K562 (cell line): Measurements from ENCODE around the gene CNKSR3. TPM values are rescaled to one million over a fixed set of nuclear protein-coding genes. Genes with fewer than 3 reads are reported as not detected.

Experiments
- ATAC-seq: fragments of 200-7000 bp; cut with Tn5 transposase; 3 replicates; pipeline ENCODE4 v1.9.1; 2020; ENCODE audit warnings: moderate library complexity
- BruUV-seq: library from RNA; stranded (reverse); fragments of 400-500 nt; replicated peaks from 2 replicates; lab custom pipeline; 2021; lab: Mats Ljungman, UMichigan
- CTCF ChIA-PET: fragments of 300-600 bp; formaldehyde crosslinking; extraction: SDS; loops from one replicate; lab custom pipeline; 2021; ENCODE audit warnings: low intra/inter-chr PET ratio; lab: Yijun Ruan, JAX
- POLR2A ChIA-PET: fragments of 300-600, 350-650 bp; sonication (Branson Sonifier 250); formaldehyde crosslinking; extraction: SDS; loops from one replicate; lab custom pipeline; 2021; ENCODE audit warnings: antibody characterized with exemption, inconsistent platforms; lab: Yijun Ruan, JAX
- DNase-seq, 4 experiments: peaks; one replicate each; pipeline versions ENCODE4 v3.0.0 to v3.0.0-alpha.2; 2011 to 2018; ENCODE audit warnings: low spot score in 3 of 4, mixed read lengths in 3 of 4; ENCODE audit errors: extremely low read depth in 1 of 4
- FAIRE-seq: peaks from 2 replicates; lab custom pipeline; 2011; peaks lifted over from hg19 to GRCh38; lab: Jason Lieb, UNC
- H2AFZ ChIP-seq: 2 replicates; pipeline ENCODE4 v1.6.0; 2011; ENCODE audit warnings: low read depth, low read length, control low read depth, inconsistent platforms
- H3K27ac ChIP-seq: fragments of 200-600 bp; 3 replicates; pipeline ENCODE4 v1.8.0; 2011; ENCODE audit warnings: low read depth, mild to moderate bottlenecking, control low read depth, inconsistent platforms, low read length, moderate library complexity, mixed read lengths; ENCODE audit errors: extremely low read depth
- H3K27me3 ChIP-seq, 2 experiments: fragments of 300-600 bp in 1 of 2; 2 replicates in 1 of 2; 3 replicates in 1 of 2; pipeline versions ENCODE4 v1.6.0 to v1.8.0; 2011; ENCODE audit warnings: inconsistent platforms in 2 of 2, low read length in 2 of 2, mild to moderate bottlenecking in 1 of 2, mixed read lengths in 1 of 2, moderate library complexity in 1 of 2; ENCODE audit not compliant: control insufficient read depth in 2 of 2, insufficient read depth in 2 of 2
- H3K36me3 ChIP-seq: fragments of 300-600 bp; 3 replicates; pipeline ENCODE4 v1.8.0; 2011; ENCODE audit warnings: mild to moderate bottlenecking, low read length, inconsistent platforms; ENCODE audit not compliant: control insufficient read depth, insufficient read depth
- H3K4me1 ChIP-seq, 2 experiments: fragments of 200-600 bp in 1 of 2; replicated peaks in 1 of 2; 2 replicates in 1 of 2; 3 replicates in 1 of 2; pipeline versions ENCODE4 v1.5.1 to v1.8.0; 2011; ENCODE audit warnings: inconsistent platforms in 2 of 2, low read length in 2 of 2, mild to moderate bottlenecking in 1 of 2, mixed read lengths in 1 of 2, moderate library complexity in 1 of 2; ENCODE audit not compliant: control insufficient read depth in 2 of 2, insufficient read depth in 2 of 2
- H3K4me2 ChIP-seq: 2 replicates; pipeline ENCODE4 v1.6.1; 2011; ENCODE audit warnings: low read length, control low read depth, inconsistent platforms, mixed read lengths; ENCODE audit not compliant: insufficient read depth
- H3K4me3 ChIP-seq: fragments of 200-600 bp; sonication (generic), shearing (Covaris generic); 2 replicates; pipeline ENCODE4 v1.5.1; 2016; ENCODE audit warnings: control low read depth, inconsistent platforms
- H3K79me2 ChIP-seq: fragments of 200-600 bp; 3 replicates; pipeline ENCODE4 v1.8.0; 2011; ENCODE audit warnings: low read length, inconsistent platforms; ENCODE audit not compliant: control insufficient read depth, insufficient read depth
- H3K9ac ChIP-seq, 2 experiments: 2 replicates each; pipeline versions ENCODE4 v1.6.0 to v1.6.1; 2011; ENCODE audit warnings: low read depth in 2 of 2, low read length in 2 of 2, control low read depth in 1 of 2, inconsistent platforms in 1 of 2, mild to moderate bottlenecking in 1 of 2, mixed read lengths in 1 of 2; ENCODE audit not compliant: insufficient read depth in 1 of 2
- H3K9me1 ChIP-seq: one replicate; pipeline ENCODE4 v1.6.0; 2011; ENCODE audit warnings: inconsistent platforms, mild to moderate bottlenecking, low read length, moderate library complexity; ENCODE audit not compliant: control insufficient read depth, insufficient read depth
- H3K9me3 ChIP-seq: replicated peaks from 2 replicates; pipeline ENCODE4 v1.5.1; 2011; ENCODE audit warnings: low read depth, low read length, inconsistent platforms; ENCODE audit not compliant: control insufficient read depth, insufficient read depth
- H4K20me1 ChIP-seq: replicated peaks from 2 replicates; pipeline ENCODE4 v1.6.1; 2011; ENCODE audit warnings: low read length, inconsistent platforms, mixed read lengths; ENCODE audit not compliant: control insufficient read depth, insufficient read depth
- BDP1 ChIP-seq: IDR thresholded peaks from 3 replicates; pipeline ENCODE4 v1.6.1; 2011; ENCODE audit not compliant: insufficient read length, insufficient read depth
- HOXB6 ChIP-seq: fragments of 250-450 bp; sonication (Bioruptor Pico); IDR thresholded peaks from 2 replicates; pipeline ENCODE4 v1.5.1; 2022; ENCODE audit warnings: mild to moderate bottlenecking, borderline replicate concordance
- KAT7 ChIP-seq: sonication (generic); formaldehyde crosslinking; IDR thresholded peaks from 2 replicates; pipeline ENCODE4 v1.8.0; 2022; ENCODE audit warnings: missing genetic modification reagents, mild to moderate bottlenecking, borderline replicate concordance
- KDM1A ChIP-seq, 2 experiments: fragments of 450-650 bp; IDR thresholded peaks; 2 replicates each; pipeline ENCODE4 v1.6.1; 2016; ENCODE audit warnings: mild to moderate bottlenecking in 2 of 2
- MEF2A ChIP-seq: IDR thresholded peaks from 2 replicates; pipeline ENCODE4 v1.6.1; 2011; ENCODE audit warnings: low read depth, mild to moderate bottlenecking, low read length, moderate library complexity; ENCODE audit not compliant: control insufficient read depth
- TRIM24 ChIP-seq, 2 experiments: fragments of 450-650 bp; IDR thresholded peaks; 2 replicates each; pipeline ENCODE4 v1.6.1; 2016
- ZKSCAN1 ChIP-seq: fragments of 150-350 bp; IDR thresholded peaks from 2 replicates; pipeline ENCODE4 v1.6.1; 2016; ENCODE audit warnings: low read depth, low read length
- ZNF830 ChIP-seq: fragments of 250-450 bp; sonication (Bioruptor Pico); IDR thresholded peaks from 2 replicates; pipeline ENCODE4 v1.5.0; 2021; ENCODE audit warnings: mild to moderate bottlenecking
- WGBS: fragments of 100-300 bp; shearing (Covaris generic); methylation state at CpG from one replicate; pipeline ENCODE4 v1.1.6; 2016; ENCODE audit warnings: low coverage, mixed read lengths; ENCODE audit not compliant: insufficient coverage; ENCODE audit errors: missing lambda C conversion rate; 5-methylcytosine and 5-hydroxymethylcytosine counted together
- in situ Hi-C: fragments of 300-500 bp; cut with MboI; formaldehyde crosslinking; loops from 4 replicates; pipeline ENCODE4 v1.15.0; 2018; ENCODE audit warnings: inconsistent platforms, mixed read lengths
- intact Hi-C: fragments of 100-400 bp; cut with micrococcal nuclease; formaldehyde crosslinking; loops from 2 replicates; pipeline ENCODE4 v1.14.2; 2022
- polyA plus RNA-seq, 8 experiments: library from polyadenylated mRNA; depleted of rRNA in 4 of 8; stranded (reverse) in 5 of 8; unstranded in 3 of 8; fragments of >200 nt; fragmentation: Nextera tagmentation in 2 of 8; fragmentation: Illumina TruSeq in 1 of 8; extraction: Ambion mirVana in 2 of 8; extraction: Trizol in 1 of 8; gene quantifications; 2 replicates each; pipeline versions ENCODE4 v1.2.1 to v1.2.3, GENCODE V29; 2011 to 2014; ENCODE audit warnings: inconsistent platforms in 1 of 8, missing spikeins in 1 of 8
- total RNA-seq, 7 experiments: library from RNA; depleted of rRNA in 6 of 7; stranded (reverse); fragments of >200 nt in 6 of 7; fragmentation: Illumina TruSeq in 2 of 7; extraction: Trizol in 2 of 7; gene quantifications; 2 replicates each; pipeline versions ENCODE4 v1.2.1 to v1.2.3, GENCODE V29; 2011 to 2021; ENCODE audit warnings: low replicate concordance in 1 of 7
- TF ChIP-seq, protein P1 (sequence below): fragments of 250-450 bp; sonication (Bioruptor Pico); IDR thresholded peaks from 2 replicates; pipeline ENCODE4 v1.5.1; 2021; ENCODE audit warnings: mild to moderate bottlenecking
- TF ChIP-seq, protein P2 (sequence below): sonication (generic); formaldehyde crosslinking; IDR thresholded peaks from 2 replicates; pipeline ENCODE4 v1.8.0; 2023; ENCODE audit warnings: mild to moderate bottlenecking, missing genetic modification reagents
- TF ChIP-seq, protein P3 (sequence below): sonication (generic); formaldehyde crosslinking; IDR thresholded peaks from 2 replicates; pipeline ENCODE4 v1.8.0; 2022; ENCODE audit warnings: mild to moderate bottlenecking, missing genetic modification reagents, borderline replicate concordance

The CNKSR3 gene
- total and polyA plus RNA-seq, 9 of the 15 experiments (the other 6 are each of a cell fraction or from before 2014, with no cell fraction given): 4.5 to 29.6 (median 9.5) TPM

DNA sequence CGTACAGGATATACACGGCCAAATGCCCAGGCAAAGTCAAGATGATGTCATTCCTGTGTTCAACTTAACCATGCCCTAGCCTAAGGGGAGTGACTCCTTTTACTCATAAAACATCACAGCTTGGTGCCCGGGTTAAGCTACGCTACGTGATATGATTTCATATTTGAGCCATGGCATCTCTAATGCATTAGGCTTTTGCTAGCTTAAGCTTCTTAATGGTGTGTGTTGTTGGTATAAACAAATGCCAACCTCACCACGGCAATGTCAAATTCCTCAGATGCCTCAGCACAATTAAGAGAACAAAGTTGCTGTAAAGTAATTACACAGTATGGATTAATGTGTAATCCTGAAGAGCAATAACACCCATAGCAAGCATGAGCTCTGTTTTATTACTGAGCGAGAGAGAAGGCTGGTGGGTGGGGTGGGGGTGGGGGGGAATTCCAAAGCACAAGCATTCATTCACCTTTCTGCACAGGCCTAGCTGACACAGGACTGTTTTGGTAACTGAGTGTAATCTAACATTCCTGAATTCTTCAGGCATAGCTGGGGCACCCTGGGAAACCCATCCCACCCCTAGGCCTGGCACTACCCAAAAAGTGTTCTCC, 44.7 kb upstream of the CNKSR3 start:
- no peak for TF ChIP-seq ZKSCAN1
- TF ChIP-seq, protein P1, sequence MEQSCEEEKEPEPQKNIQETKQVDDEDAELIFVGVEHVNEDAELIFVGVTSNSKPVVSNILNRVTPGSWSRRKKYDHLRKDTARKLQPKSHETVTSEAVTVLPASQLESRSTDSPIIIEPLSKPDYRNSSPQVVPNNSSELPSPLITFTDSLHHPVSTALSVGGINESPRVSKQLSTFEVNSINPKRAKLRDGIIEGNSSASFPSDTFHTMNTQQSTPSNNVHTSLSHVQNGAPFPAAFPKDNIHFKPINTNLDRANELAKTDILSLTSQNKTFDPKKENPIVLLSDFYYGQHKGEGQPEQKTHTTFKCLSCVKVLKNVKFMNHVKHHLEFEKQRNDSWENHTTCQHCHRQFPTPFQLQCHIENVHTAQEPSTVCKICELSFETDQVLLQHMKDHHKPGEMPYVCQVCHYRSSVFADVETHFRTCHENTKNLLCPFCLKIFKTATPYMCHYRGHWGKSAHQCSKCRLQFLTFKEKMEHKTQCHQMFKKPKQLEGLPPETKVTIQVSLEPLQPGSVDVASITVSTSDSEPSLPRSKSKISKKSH (CRISPR knock-in tag): no peak
- TF ChIP-seq, all 486 proteins: peak for 0
- H3K27me3 ChIP-seq: no peaks in the 10 kb centered on the region; a peak in 1 of 5 replicates
- no peak overlapping the region for H2AFZ ChIP-seq
- H3K4me2 ChIP-seq: no peak overlapping the region
- no peak for ATAC-seq
- in situ Hi-C loops: no loop called here
- no peaks in the 10 kb centered on the region for H3K79me2 ChIP-seq
- H3K4me1 ChIP-seq: peaks cover 13 to 14% of the 10 kb centered on the region in 2 experiments; a peak in 4 of 5 replicates
- no peak for DNase-seq
- no peak overlapping the region for H3K27ac ChIP-seq
- no peaks in the 10 kb centered on the region for H3K9me3 ChIP-seq
- no peaks in the 10 kb centered on the region for H3K36me3 ChIP-seq
- BruUV-seq: no TSS peak
- H3K9me1 ChIP-seq: no peaks in the 10 kb centered on the region
- CTCF ChIA-PET: no interaction called here
- intact Hi-C loops: loop anchor here (5.0 kb wide), 1 partner anchor 43 kb away; the partner anchor contains the start of gene CNKSR3
- FAIRE-seq: no peak
- WGBS: 55% methylated on average over 7 of the region's 7 CpGs
- no peak overlapping the region for H3K4me3 ChIP-seq
- POLR2A ChIA-PET: no interaction called here
- H3K9ac ChIP-seq: no peak overlapping the region
- H4K20me1 ChIP-seq: no peaks in the 10 kb centered on the region

DNA sequence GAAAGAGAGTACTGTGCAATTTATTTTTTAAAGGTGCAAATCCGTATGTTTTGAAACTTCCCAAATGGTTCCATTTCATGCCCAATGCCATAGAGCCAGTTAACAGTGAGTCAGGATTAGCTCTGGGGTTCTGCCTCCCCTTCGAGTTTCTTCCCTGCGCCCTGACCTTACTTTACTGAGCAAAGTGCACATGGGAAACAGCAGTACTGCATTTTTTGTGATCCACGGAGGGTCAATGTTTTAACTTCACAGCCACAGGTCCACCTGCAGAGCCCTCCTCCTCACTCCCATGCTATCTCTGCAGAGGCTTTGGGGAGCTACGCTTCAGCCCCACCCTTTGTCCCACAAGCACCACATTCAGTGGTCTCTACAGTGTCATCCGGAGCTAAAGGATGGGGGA, 44.0 kb upstream of the CNKSR3 start:
- Histone ChIP-seq H3K9me1 (no peaks in the 10 kb centered on the region), H3K4me3 (no peak overlapping the region), H3K4me2 (no peak overlapping the region), H3K9me3 (no peaks in the 10 kb centered on the region), H4K20me1 (no peaks in the 10 kb centered on the region), H2AFZ (no peak overlapping the region), H3K4me1 (peaks cover 12 to 14% of the 10 kb centered on the region in 2 experiments; a peak in 4 of 5 replicates), H3K9ac (no peak overlapping the region), H3K27me3 (no peaks in the 10 kb centered on the region; a peak in 1 of 5 replicates), H3K36me3 (no peaks in the 10 kb centered on the region), H3K79me2 (no peaks in the 10 kb centered on the region), H3K27ac (no peak overlapping the region)
- intact Hi-C loops: no loop called here
- ChIA-PET CTCF (no interaction called here), POLR2A (no interaction called here)
- no peak for DNase-seq
- no TSS peak for BruUV-seq
- in situ Hi-C loops: no loop called here
- WGBS: 11% methylated on average over 6 of the region's 6 CpGs
- ATAC-seq: no peak
- no peak for FAIRE-seq
- TF ChIP-seq MEF2A: no peak
- TF ChIP-seq HOXB6 (CRISPR knock-in tag): no peak
- no peak for TF ChIP-seq KAT7 (CRISPR knock-in tag)
- TF ChIP-seq, protein P2, sequence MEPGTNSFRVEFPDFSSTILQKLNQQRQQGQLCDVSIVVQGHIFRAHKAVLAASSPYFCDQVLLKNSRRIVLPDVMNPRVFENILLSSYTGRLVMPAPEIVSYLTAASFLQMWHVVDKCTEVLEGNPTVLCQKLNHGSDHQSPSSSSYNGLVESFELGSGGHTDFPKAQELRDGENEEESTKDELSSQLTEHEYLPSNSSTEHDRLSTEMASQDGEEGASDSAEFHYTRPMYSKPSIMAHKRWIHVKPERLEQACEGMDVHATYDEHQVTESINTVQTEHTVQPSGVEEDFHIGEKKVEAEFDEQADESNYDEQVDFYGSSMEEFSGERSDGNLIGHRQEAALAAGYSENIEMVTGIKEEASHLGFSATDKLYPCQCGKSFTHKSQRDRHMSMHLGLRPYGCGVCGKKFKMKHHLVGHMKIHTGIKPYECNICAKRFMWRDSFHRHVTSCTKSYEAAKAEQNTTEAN: no peak
- no peak for TF ChIP-seq TRIM24 (IDR thresholded peaks at IDR 0.05)
- TF ChIP-seq KDM1A (IDR thresholded peaks at IDR 0.05): no peak
- no peak for TF ChIP-seq BDP1
- TF ChIP-seq, protein P3, sequence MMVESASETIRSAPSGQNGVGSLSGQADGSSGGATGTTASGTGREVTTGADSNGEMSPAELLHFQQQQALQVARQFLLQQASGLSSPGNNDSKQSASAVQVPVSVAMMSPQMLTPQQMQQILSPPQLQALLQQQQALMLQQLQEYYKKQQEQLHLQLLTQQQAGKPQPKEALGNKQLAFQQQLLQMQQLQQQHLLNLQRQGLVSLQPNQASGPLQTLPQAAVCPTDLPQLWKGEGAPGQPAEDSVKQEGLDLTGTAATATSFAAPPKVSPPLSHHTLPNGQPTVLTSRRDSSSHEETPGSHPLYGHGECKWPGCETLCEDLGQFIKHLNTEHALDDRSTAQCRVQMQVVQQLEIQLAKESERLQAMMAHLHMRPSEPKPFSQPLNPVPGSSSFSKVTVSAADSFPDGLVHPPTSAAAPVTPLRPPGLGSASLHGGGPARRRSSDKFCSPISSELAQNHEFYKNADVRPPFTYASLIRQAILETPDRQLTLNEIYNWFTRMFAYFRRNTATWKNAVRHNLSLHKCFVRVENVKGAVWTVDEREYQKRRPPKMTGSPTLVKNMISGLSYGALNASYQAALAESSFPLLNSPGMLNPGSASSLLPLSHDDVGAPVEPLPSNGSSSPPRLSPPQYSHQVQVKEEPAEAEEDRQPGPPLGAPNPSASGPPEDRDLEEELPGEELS (CRISPR knock-in tag): no peak
- TF ChIP-seq ZNF830 (CRISPR knock-in tag): no peak
